ENCODE measurements around the gene MAD1L1.

MAD1L1 gene

GRCh38 chr7:1809601-1810258 is 423.0 kb downstream of the MAD1L1 start (continued):
- TF ChIP-seq, protein P1, sequence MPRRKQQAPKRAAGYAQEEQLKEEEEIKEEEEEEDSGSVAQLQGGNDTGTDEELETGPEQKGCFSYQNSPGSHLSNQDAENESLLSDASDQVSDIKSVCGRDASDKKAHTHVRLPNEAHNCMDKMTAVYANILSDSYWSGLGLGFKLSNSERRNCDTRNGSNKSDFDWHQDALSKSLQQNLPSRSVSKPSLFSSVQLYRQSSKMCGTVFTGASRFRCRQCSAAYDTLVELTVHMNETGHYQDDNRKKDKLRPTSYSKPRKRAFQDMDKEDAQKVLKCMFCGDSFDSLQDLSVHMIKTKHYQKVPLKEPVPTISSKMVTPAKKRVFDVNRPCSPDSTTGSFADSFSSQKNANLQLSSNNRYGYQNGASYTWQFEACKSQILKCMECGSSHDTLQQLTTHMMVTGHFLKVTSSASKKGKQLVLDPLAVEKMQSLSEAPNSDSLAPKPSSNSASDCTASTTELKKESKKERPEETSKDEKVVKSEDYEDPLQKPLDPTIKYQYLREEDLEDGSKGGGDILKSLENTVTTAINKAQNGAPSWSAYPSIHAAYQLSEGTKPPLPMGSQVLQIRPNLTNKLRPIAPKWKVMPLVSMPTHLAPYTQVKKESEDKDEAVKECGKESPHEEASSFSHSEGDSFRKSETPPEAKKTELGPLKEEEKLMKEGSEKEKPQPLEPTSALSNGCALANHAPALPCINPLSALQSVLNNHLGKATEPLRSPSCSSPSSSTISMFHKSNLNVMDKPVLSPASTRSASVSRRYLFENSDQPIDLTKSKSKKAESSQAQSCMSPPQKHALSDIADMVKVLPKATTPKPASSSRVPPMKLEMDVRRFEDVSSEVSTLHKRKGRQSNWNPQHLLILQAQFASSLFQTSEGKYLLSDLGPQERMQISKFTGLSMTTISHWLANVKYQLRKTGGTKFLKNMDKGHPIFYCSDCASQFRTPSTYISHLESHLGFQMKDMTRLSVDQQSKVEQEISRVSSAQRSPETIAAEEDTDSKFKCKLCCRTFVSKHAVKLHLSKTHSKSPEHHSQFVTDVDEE (CRISPR knock-in tag; IDR thresholded peaks at IDR 0.05) = no peak

DNA sequence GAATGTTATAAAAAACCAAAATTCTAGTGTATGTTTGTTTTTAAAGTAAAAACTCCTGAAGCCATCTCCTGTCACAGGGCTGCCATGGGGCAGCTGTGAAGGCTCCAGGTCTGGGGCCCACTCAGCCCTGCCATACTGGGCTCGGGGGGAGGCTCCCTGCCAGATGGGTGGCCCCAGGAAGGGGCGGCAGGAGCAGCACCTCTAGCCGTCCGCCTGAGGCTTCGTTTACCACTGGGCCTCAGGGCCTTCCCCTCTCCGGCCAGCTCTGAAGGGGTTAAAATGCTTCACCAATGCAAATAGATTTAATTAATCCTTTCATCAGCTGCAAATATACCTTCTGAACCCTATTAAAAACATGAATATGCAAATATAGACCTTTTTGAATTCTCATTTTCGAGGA is 423.7 kb downstream of the MAD1L1 start:
- no peak for TF ChIP-seq PPARA (CRISPR knock-in tag; IDR thresholded peaks at IDR 0.05; ENCODE audit: borderline replicate concordance)
- no peak for TF ChIP-seq GLIS3 (CRISPR knock-in tag; IDR thresholded peaks at IDR 0.05)
- TF ChIP-seq CREB5 (CRISPR knock-in tag; IDR thresholded peaks at IDR 0.05; ENCODE audit: low read depth) = no peak
- no peak for TF ChIP-seq RARB (CRISPR knock-in tag; IDR thresholded peaks at IDR 0.05)
- TF ChIP-seq ZNF8 (CRISPR knock-in tag; IDR thresholded peaks at IDR 0.05) = no peak
- no peak for TF ChIP-seq TOX (CRISPR knock-in tag; IDR thresholded peaks at IDR 0.05; ENCODE audit: borderline replicate concordance)
- TF ChIP-seq ARNTL (CRISPR knock-in tag; IDR thresholded peaks at IDR 0.05; ENCODE audit: borderline replicate concordance, low read depth) = no peak
- no peak for TF ChIP-seq TCF4 (CRISPR knock-in tag; IDR thresholded peaks at IDR 0.05; ENCODE audit: borderline replicate concordance)
- TF ChIP-seq, protein P2, sequence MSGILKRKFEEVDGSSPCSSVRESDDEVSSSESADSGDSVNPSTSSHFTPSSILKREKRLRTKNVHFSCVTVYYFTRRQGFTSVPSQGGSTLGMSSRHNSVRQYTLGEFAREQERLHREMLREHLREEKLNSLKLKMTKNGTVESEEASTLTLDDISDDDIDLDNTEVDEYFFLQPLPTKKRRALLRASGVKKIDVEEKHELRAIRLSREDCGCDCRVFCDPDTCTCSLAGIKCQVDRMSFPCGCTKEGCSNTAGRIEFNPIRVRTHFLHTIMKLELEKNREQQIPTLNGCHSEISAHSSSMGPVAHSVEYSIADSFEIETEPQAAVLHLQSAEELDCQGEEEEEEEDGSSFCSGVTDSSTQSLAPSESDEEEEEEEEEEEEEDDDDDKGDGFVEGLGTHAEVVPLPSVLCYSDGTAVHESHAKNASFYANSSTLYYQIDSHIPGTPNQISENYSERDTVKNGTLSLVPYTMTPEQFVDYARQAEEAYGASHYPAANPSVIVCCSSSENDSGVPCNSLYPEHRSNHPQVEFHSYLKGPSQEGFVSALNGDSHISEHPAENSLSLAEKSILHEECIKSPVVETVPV (CRISPR knock-in tag; IDR thresholded peaks at IDR 0.05) = no peak
- no peak for TF ChIP-seq ESRRG (CRISPR knock-in tag; IDR thresholded peaks at IDR 0.05)
- no peak for TF ChIP-seq OSR1 (CRISPR knock-in tag; IDR thresholded peaks at IDR 0.05)
- TF ChIP-seq, protein P1 (CRISPR knock-in tag; IDR thresholded peaks at IDR 0.05) = no peak
- TF ChIP-seq SNAI2 (CRISPR knock-in tag; IDR thresholded peaks at IDR 0.05) = no peak
- TF ChIP-seq CSDC2 (CRISPR knock-in tag; IDR thresholded peaks at IDR 0.05) = no peak
- TF ChIP-seq ISL1 (CRISPR knock-in tag; IDR thresholded peaks at IDR 0.05) = no peak
- TF ChIP-seq ZNF70 (CRISPR knock-in tag; IDR thresholded peaks at IDR 0.05) = no peak
- no peak for ATAC-seq

GRCh38 chr7:1807821-1808600 is 424.7 kb downstream of the MAD1L1 start:
- no peak for ATAC-seq
- TF ChIP-seq ISL1 (CRISPR knock-in tag; IDR thresholded peaks at IDR 0.05) = no peak
- no peak for TF ChIP-seq ARNTL (CRISPR knock-in tag; IDR thresholded peaks at IDR 0.05; ENCODE audit: borderline replicate concordance, low read depth)
- no peak for TF ChIP-seq PPARA (CRISPR knock-in tag; IDR thresholded peaks at IDR 0.05; ENCODE audit: borderline replicate concordance)
- no peak for TF ChIP-seq ZC3H10 (CRISPR knock-in tag; IDR thresholded peaks at IDR 0.05)
- no peak for TF ChIP-seq TOX (CRISPR knock-in tag; IDR thresholded peaks at IDR 0.05; ENCODE audit: borderline replicate concordance)
- no peak for TF ChIP-seq CREB5 (CRISPR knock-in tag; IDR thresholded peaks at IDR 0.05; ENCODE audit: low read depth)
- no peak for TF ChIP-seq ZNF565 (CRISPR knock-in tag; conservative IDR thresholded peaks at IDR 0.05; ENCODE audit: low read depth)
- no peak for TF ChIP-seq ZNF8 (CRISPR knock-in tag; IDR thresholded peaks at IDR 0.05)
- TF ChIP-seq, protein P1 (CRISPR knock-in tag; IDR thresholded peaks at IDR 0.05) = no peak
- TF ChIP-seq SNAI2 (CRISPR knock-in tag; IDR thresholded peaks at IDR 0.05) = no peak
- no peak for TF ChIP-seq ZNF70 (CRISPR knock-in tag; IDR thresholded peaks at IDR 0.05)
- no peak for TF ChIP-seq CSDC2 (CRISPR knock-in tag; IDR thresholded peaks at IDR 0.05)
- no peak for TF ChIP-seq PATZ1 (CRISPR knock-in tag; IDR thresholded peaks at IDR 0.05; ENCODE audit: borderline replicate concordance)
- TF ChIP-seq BACH2 (CRISPR knock-in tag; IDR thresholded peaks at IDR 0.05; ENCODE audit: borderline replicate concordance) = no peak

All from SK-N-SH treated with all-trans-retinoic acid at 6 μM for 48 hours (cell line).